DND-41 (cell line): Measurements from ENCODE around the gene MYH7.

Experiments
- ATAC-seq: fragments of 200-7000 bp; cut with Tn5 transposase; 3 replicates; pipeline ENCODE4 v1.9.1; 2021; ENCODE audit warnings: low read depth; ENCODE audit not compliant: insufficient read depth
- DNase-seq: peaks from one replicate; pipeline ENCODE4 v3.0.0-alpha.2; 2020
- H2AFZ ChIP-seq: 2 replicates; pipeline ENCODE4 v1.6.0; 2012; ENCODE audit warnings: low read depth, low read length
- H3K27ac ChIP-seq: 2 replicates; pipeline ENCODE4 v1.5.1; 2012; ENCODE audit warnings: low read length, inconsistent platforms
- H3K27me3 ChIP-seq: fragments of 200-600 bp; sonication (generic); 2 replicates; pipeline ENCODE4 v1.6.0; 2012; ENCODE audit warnings: low read length, mild to moderate bottlenecking, inconsistent platforms; ENCODE audit not compliant: insufficient read depth, poor library complexity
- H3K36me3 ChIP-seq: 2 replicates; pipeline ENCODE4 v1.5.1; 2012; ENCODE audit warnings: low read length, inconsistent platforms; ENCODE audit not compliant: insufficient read depth
- H3K4me1 ChIP-seq: 2 replicates; pipeline ENCODE4 v1.5.1; 2012; ENCODE audit warnings: mild to moderate bottlenecking, low read length; ENCODE audit not compliant: insufficient read depth
- H3K4me2 ChIP-seq: 2 replicates; pipeline ENCODE4 v1.6.0; 2012; ENCODE audit warnings: mild to moderate bottlenecking, moderate library complexity, low read length, inconsistent platforms; ENCODE audit not compliant: insufficient read depth
- H3K4me3 ChIP-seq, 2 experiments: fragments of 200-600 bp in 1 of 2; shearing (Covaris generic) in 1 of 2; 2 replicates each; pipeline ENCODE4 v1.5.1; 2012 to 2016; ENCODE audit warnings: inconsistent platforms in 2 of 2, low read length in 2 of 2, mild to moderate bottlenecking in 2 of 2, low read depth in 1 of 2, moderate library complexity in 1 of 2
- H3K79me2 ChIP-seq: 2 replicates; pipeline ENCODE4 v1.6.0; 2012; ENCODE audit warnings: low read length, inconsistent platforms; ENCODE audit not compliant: insufficient read depth
- H3K9ac ChIP-seq: 2 replicates; pipeline ENCODE4 v1.6.0; 2012; ENCODE audit warnings: low read depth, mild to moderate bottlenecking, inconsistent platforms, low read length, moderate library complexity
- H3K9me3 ChIP-seq: 2 replicates; pipeline ENCODE4 v1.5.1; 2012; ENCODE audit warnings: low read length, moderate library complexity, mild to moderate bottlenecking, inconsistent platforms; ENCODE audit not compliant: insufficient read depth, severe bottlenecking
- H4K20me1 ChIP-seq: 2 replicates; pipeline ENCODE4 v1.6.0; 2012; ENCODE audit warnings: low read length; ENCODE audit not compliant: insufficient read depth
- CTCF ChIP-seq: IDR thresholded peaks from 2 replicates; pipeline ENCODE4 v1.5.1; 2012; ENCODE audit warnings: borderline replicate concordance, low read length, moderate library complexity, mild to moderate bottlenecking; ENCODE audit not compliant: poor library complexity, severe bottlenecking; ENCODE audit errors: extremely low read depth
- EZH2 ChIP-seq: IDR thresholded peaks from 3 replicates; pipeline ENCODE4 v1.6.1; 2012; ENCODE audit warnings: borderline replicate concordance, low read depth, mild to moderate bottlenecking, moderate library complexity, low read length, inconsistent platforms; ENCODE audit not compliant: severe bottlenecking

Gene MYH7

GRCh38 chr14:23416801-23417200, 18.7 kb downstream of the MYH7 start:
- no peaks in the 10 kb centered on the region for H3K9me3 ChIP-seq
- no peak overlapping the region for H3K27ac ChIP-seq
- H4K20me1 ChIP-seq: no peaks in the 10 kb centered on the region
- no peak overlapping the region for H3K4me3 ChIP-seq
- no peaks in the 10 kb centered on the region for H3K4me1 ChIP-seq
- H3K4me2 ChIP-seq: no peak overlapping the region
- no peaks in the 10 kb centered on the region for H3K36me3 ChIP-seq
- H3K27me3 ChIP-seq: peaks cover 24% of the 10 kb centered on the region
- TF ChIP-seq EZH2 (no peak), CTCF (no peak)
- no peak overlapping the region for H2AFZ ChIP-seq
- DNase-seq: no peak
- no peak overlapping the region for H3K9ac ChIP-seq
- no peaks in the 10 kb centered on the region for H3K79me2 ChIP-seq
- no peak for ATAC-seq

GRCh38 chr14:23415821-23416778, 19.4 kb downstream of the MYH7 start:
- Histone ChIP-seq H3K4me1 (no peaks in the 10 kb centered on the region), H3K9ac (no peak overlapping the region)
- no peak for ATAC-seq

GRCh38 chr14:23414906-23415820, 20.3 kb downstream of the MYH7 start:
- Histone ChIP-seq H3K79me2 (no peaks in the 10 kb centered on the region), H3K4me3 (no peak overlapping the region), H2AFZ (no peak overlapping the region), H3K4me2 (no peak overlapping the region), H3K36me3 (no peaks in the 10 kb centered on the region), H3K27ac (no peak overlapping the region), H3K9ac (no peak overlapping the region), H3K9me3 (no peaks in the 10 kb centered on the region), H4K20me1 (no peaks in the 10 kb centered on the region; the same call in 1 of the 2 replicates), H3K4me1 (no peaks in the 10 kb centered on the region), H3K27me3 (peaks cover 16% of the 10 kb centered on the region)
- DNase-seq (no peak), ATAC-seq (no peak)
- TF ChIP-seq EZH2 (no peak), CTCF (no peak)

More at GRCh38 chr14:23415821-23416778, 19.4 kb downstream of the MYH7 start:
- Histone ChIP-seq H3K4me3 (no peak overlapping the region), H3K9me3 (no peaks in the 10 kb centered on the region), H3K27ac (no peak overlapping the region), H3K4me2 (no peak overlapping the region), H3K36me3 (no peaks in the 10 kb centered on the region), H4K20me1 (no peaks in the 10 kb centered on the region; the same call in 1 of the 2 replicates), H3K79me2 (no peaks in the 10 kb centered on the region), H2AFZ (no peak overlapping the region), H3K27me3 (peaks cover 17% of the 10 kb centered on the region)
- TF ChIP-seq EZH2 (no peak), CTCF (no peak)
- no peak for DNase-seq
